Spinal cord (tissue), 10 donors: ENCODE results near the gene MKNK1. TPM values are rescaled to one million over a fixed set of nuclear protein-coding genes. Genes with fewer than 3 reads are reported as not detected.

ENCODE experiments used
- DNase-seq, 6 donors: peaks; one replicate each; pipeline versions ENCODE4 v3.0.0 to v3.0.0-alpha.2; 2013 to 2015; ENCODE audit warnings: low spot score in 6 of 6, low read depth in 4 of 6
- H3K27ac ChIP-seq: one replicate; pipeline ENCODE4 v1.5.1; 2013; ENCODE audit warnings: low read depth, low read length, control low read depth
- H3K27me3 ChIP-seq: one replicate; pipeline ENCODE4 v1.6.1; 2013; ENCODE audit warnings: low read length; ENCODE audit not compliant: control insufficient read depth, insufficient read depth
- H3K36me3 ChIP-seq: one replicate; pipeline ENCODE4 v1.6.1; 2013; ENCODE audit warnings: low read length; ENCODE audit not compliant: control insufficient read depth, insufficient read depth
- H3K4me1 ChIP-seq: one replicate; pipeline ENCODE4 v1.6.1; 2013; ENCODE audit warnings: low read length; ENCODE audit not compliant: control insufficient read depth, insufficient read depth
- H3K4me3 ChIP-seq: one replicate; pipeline ENCODE4 v1.5.1; 2013; ENCODE audit warnings: low read depth, low read length, control low read depth
- H3K9me3 ChIP-seq: one replicate; pipeline ENCODE4 v1.6.1; 2013; ENCODE audit warnings: low read length; ENCODE audit not compliant: control insufficient read depth, insufficient read depth
- WGBS: methylation state at CpG from one replicate; pipeline ENCODE4 v1.1.5; 2013; ENCODE audit warnings: missing lambda C conversion rate; ENCODE audit not compliant: insufficient coverage; 5-methylcytosine and 5-hydroxymethylcytosine counted together
- polyA plus RNA-seq, 2 donors: library from polyadenylated mRNA; unstranded; fragments of 120-200 nt; gene quantifications; one replicate each; pipeline ENCODE4 v1.2.1, GENCODE V29; 2013; ENCODE audit not compliant: insufficient read length in 2 of 2
- total RNA-seq, 2 donors: library from RNA; depleted of rRNA in 1 of 2; stranded (reverse); fragments of 120-200 nt in 1 of 2; fragments of >200 nt in 1 of 2; gene quantifications; one replicate each; pipeline versions ENCODE4 v1.2.3 to v1.2.4, GENCODE V29; 2013 to 2014
- donor health status: healthy.

The MKNK1 gene
- total and polyA plus RNA-seq, 4 donors = 24.6 to 52.2 (median 32.3) TPM

- no peaks in the 10 kb centered on the region for H3K9me3 ChIP-seq
These were observed 10.5 kb upstream of the MKNK1 start for GRCh38 chr1:46614604-46614984.

GRCh38 chr1:46613661-46614603 is 9.9 kb upstream of the MKNK1 start:
- Histone ChIP-seq H3K9me3 (no peaks in the 10 kb centered on the region), H3K27me3 (no peaks in the 10 kb centered on the region), H3K27ac (peak overlapping the region; percentile 47), H3K4me1 (peaks cover 45% of the 10 kb centered on the region), H3K36me3 (peaks cover 22% of the 10 kb centered on the region), H3K4me3 (no peak overlapping the region)
- 14% methylated on average over 2 of the region's 16 CpGs for WGBS
- DNase-seq = peak in 3 of 6 donors; percentile 33 to 83 (median 56)

More at GRCh38 chr1:46614604-46614984, 10.5 kb upstream of the MKNK1 start:
- no peak overlapping the region for H3K4me3 ChIP-seq
- peaks cover 16% of the 10 kb centered on the region for H3K36me3 ChIP-seq
- peak overlapping the region; percentile 47 for H3K27ac ChIP-seq
- 80% methylated on average over 2 of the region's 2 CpGs for WGBS
- H3K27me3 ChIP-seq = no peaks in the 10 kb centered on the region
- H3K4me1 ChIP-seq = peaks cover 45% of the 10 kb centered on the region
- no peak for DNase-seq

DNA sequence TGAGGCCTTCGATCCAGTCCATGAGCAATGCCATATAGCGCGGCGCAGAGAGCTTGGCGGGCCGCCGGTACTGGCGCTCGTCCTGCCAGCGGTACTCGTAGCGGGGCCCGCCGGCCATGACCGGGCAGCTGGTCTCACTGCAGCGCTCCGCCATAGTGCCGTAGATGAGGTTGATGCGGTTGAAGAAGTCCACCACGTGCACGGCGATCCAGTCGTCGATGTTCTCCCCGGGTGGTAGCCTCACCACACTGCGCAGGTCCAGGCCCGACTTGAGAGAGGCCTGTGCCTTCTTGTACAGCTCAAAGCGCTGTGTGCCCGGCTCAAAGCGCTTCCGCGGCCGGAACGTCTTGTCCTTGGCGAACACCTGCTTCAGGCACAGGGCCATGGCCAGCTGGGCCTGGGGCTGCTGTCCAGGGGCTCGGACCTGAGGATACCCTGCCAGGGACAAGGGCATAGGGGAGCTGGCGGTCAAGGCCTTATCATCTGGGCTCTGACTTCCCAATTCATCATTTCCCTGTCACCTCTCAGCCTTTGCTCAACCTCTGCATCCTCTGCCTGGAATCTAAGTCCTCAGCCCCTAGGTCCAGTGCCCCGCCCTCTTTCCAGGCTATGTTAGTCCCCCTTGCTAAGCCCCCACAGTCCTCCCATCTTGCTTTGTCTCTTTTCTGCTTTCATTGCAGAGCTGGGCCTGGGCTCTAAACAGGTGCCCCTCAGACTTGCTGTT is 9.0 kb upstream of the MKNK1 start:
- Histone ChIP-seq H3K4me1 (peaks cover 45% of the 10 kb centered on the region), H3K9me3 (no peaks in the 10 kb centered on the region), H3K36me3 (peaks cover 30% of the 10 kb centered on the region), H3K27ac (no peak overlapping the region), H3K4me3 (no peak overlapping the region), H3K27me3 (no peaks in the 10 kb centered on the region)
- 93% methylated on average over 38 of the region's 38 CpGs for WGBS
- peak in 1 of 6 donors; percentile 5 for DNase-seq

DNA sequence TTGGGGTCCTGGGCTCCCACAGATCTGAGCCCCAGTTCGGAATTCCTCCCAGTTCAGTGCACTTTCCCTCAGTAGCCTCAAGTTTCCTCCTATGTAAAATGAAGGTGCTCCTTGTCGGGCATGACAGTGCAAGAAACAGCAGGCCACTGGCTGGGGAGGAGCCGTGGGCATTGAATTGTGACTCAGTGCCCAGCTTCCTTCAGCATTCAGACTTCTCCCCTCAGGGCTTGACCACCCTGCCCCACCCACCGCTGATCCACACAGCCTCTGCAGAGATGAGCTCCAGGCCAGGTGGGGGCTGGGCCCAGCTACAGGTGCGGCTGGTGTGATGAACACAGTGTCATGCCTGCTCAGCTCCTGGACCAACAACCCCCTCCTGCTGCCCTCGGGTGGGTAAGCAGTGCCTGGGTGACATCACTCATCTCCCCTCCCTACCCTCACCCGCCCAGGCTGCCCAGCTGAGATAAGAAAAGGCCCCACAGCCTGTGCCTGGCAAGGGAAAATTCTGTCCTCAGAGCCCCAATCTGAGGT is 7.7 kb upstream of the MKNK1 start:
- H3K27me3 ChIP-seq = no peaks in the 10 kb centered on the region
- no peak overlapping the region for H3K27ac ChIP-seq
- H3K4me1 ChIP-seq = peaks cover 45% of the 10 kb centered on the region
- no peak overlapping the region for H3K4me3 ChIP-seq
- DNase-seq = no peak
- H3K36me3 ChIP-seq = peaks cover 33% of the 10 kb centered on the region
- WGBS = 81% methylated on average over 7 of the region's 7 CpGs
- no peaks in the 10 kb centered on the region for H3K9me3 ChIP-seq

DNA sequence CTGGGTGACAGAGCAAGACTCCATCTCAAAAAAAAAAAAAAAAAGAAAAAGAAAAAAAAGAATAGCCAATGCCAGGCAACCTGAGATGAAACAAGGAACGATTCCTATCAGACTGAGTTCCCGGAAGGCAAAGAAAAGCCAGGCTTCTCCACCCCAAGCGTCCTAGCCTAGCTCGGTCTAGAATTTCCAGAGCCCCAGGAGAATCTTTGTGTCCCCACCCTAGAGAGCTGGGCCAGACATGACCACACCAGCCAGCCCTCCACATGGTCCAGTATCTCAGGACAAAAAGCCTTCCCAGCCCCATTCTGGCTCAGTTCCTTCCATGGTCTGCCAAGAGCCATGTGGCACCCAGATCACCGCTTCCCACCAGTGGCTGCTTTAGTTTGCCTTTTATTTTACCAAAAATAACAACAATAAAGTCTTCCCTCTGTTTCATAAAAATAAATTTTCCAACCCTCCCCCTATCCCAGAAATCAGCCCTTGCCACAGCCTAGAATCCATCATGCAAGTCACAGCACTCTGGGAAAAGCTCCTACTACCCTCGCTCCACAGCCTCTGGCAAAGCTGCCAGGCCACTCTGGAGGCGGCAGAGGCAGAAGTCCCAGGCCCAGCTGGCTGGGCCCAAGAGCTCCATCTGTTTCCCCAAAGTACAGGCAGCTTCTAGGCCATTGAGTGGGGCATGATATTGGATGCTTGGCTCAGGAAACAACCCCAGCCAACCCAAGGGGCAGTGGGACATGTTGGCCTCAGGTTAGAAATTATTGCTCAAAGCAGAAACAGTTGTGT is 3.5 kb upstream of the MKNK1 start:
- Histone ChIP-seq H3K4me1 (peaks cover 24% of the 10 kb centered on the region), H3K27ac (no peak overlapping the region), H3K36me3 (peaks cover 27% of the 10 kb centered on the region), H3K27me3 (no peaks in the 10 kb centered on the region), H3K4me3 (no peak overlapping the region), H3K9me3 (no peaks in the 10 kb centered on the region)
- WGBS = 71% methylated on average over 6 of the region's 7 CpGs
- DNase-seq = peak in 1 of 6 donors; percentile 26

DNA sequence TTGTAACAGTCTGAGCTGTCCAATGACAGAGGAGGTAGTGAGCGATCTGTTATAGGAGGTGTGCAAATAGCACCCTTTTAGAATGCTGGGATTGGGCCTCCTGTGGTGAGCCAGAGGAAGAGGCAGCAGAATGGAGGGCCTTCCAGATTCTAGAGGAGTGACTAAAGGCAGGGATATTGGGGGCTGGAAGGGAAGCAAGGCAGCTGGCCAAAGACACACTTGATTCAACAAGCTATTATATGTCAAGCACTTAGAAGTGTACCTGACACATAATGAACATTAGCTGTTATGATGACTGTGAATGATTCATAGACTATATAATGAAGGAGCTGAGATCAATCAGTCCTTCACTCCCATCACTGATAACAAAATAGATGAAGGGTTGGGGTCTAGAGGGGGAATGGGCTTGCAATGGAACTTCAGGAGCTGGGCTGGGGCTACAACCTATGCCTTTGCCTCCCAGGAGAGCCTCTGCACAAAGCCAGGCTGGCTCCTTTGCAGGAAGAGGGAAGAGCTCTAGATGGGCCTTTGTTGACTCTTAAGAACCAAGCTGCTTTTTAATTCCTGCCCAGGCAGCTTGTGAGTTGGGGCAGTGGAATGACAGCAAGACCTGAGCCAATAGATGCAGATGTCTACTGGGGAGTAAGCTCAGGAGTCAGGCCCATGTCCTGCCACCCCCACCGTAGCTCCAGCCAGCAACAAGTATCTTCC is 2.3 kb upstream of the MKNK1 start:
- Histone ChIP-seq H3K4me1 (peaks cover 18% of the 10 kb centered on the region), H3K27ac (no peak overlapping the region), H3K9me3 (no peaks in the 10 kb centered on the region), H3K36me3 (peaks cover 20% of the 10 kb centered on the region), H3K27me3 (no peaks in the 10 kb centered on the region), H3K4me3 (no peak overlapping the region)
- DNase-seq = no peak
- WGBS = 94% methylated on average over 1 of the region's 2 CpGs

DNA sequence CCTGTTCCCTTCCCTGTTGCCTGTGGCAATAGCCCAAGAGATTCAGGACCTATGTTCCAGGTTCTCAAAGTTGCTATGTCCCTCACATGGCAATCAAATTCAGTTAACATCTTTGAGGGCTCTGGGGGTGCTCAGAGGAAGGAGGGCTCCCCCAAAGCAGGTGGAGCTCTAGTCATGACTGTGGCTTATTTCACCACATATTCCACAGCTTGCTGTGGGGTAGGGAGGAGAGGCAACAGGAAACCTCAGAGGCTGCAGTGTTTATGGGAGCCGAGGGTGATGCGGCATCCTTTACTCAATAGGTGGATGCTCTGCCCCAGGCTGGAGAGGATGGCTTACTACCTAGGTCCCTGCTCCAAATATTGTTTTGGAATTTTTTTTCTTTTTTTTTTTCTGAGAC is 1.2 kb upstream of the MKNK1 start:
- Histone ChIP-seq H3K4me1 (peaks cover 18% of the 10 kb centered on the region), H3K9me3 (no peaks in the 10 kb centered on the region), H3K27me3 (no peaks in the 10 kb centered on the region), H3K36me3 (peaks cover 20% of the 10 kb centered on the region), H3K4me3 (no peak overlapping the region), H3K27ac (no peak overlapping the region)
- DNase-seq = no peak
- 93% methylated on average over 2 of the region's 2 CpGs for WGBS

DNA sequence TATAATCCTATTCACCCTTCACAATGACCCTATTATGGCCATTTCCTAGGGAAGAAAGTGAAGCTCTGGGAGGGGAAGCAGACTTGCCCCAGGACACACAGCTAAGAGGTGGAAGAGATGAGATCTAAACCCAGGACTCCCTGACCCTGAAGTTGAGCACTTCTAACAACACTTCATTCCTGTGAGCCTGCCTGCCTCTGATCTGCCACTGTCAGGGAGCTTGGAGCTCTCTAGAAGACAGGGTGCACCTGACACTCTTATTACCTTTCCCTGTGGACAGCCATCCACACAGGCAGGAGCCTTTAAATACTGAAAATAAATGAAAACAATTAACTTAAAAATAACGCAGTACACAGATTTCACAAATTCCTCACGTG is 599 bp downstream of the MKNK1 start:
- no peak for DNase-seq
- Histone ChIP-seq H3K4me3 (peak overlapping the region; percentile 92), H3K36me3 (peaks cover 7% of the 10 kb centered on the region), H3K27me3 (no peaks in the 10 kb centered on the region), H3K27ac (no peak overlapping the region), H3K4me1 (peaks cover 18% of the 10 kb centered on the region), H3K9me3 (no peaks in the 10 kb centered on the region)
- 8% methylated on average over 2 of the region's 2 CpGs for WGBS
